Measurements from ENCODE around the gene THEM5.
"Not testable (repeated sequence)": the region's sequence is repeated elsewhere in the genome, so short reads cannot be mapped to it uniquely, and the experiment has no call there.

THEM5 gene

GRCh38 chr1:151867321-151867720 lies 13.8 kb upstream of the THEM5 start:
- no peak for DNase-seq

GRCh38 chr1:151864411-151864810 lies 10.9 kb upstream of the THEM5 start:
- no peak for DNase-seq

- no peak for DNase-seq
Measured at GRCh38 chr1:151862604-151863003, 9.1 kb upstream of the THEM5 start.

GRCh38 chr1:151860504-151861187 lies 7.1 kb upstream of the THEM5 start:
- DNase-seq, result no peak

- no peak for DNase-seq
Measured at GRCh38 chr1:151859891-151860293, 6.4 kb upstream of the THEM5 start.

GRCh38 chr1:151858886-151859665 lies 5.6 kb upstream of the THEM5 start:
- DNase-seq, result no peak

- DNase-seq, result no peak
Measured at GRCh38 chr1:151858030-151858746, 4.7 kb upstream of the THEM5 start.

- DNase-seq, result no peak
Measured at GRCh38 chr1:151855933-151856332, 2.4 kb upstream of the THEM5 start.

GRCh38 chr1:151855516-151855915 lies 2.0 kb upstream of the THEM5 start:
- not testable (repeated sequence) for DNase-seq

GRCh38 chr1:151854658-151855057 lies 1.1 kb upstream of the THEM5 start:
- DNase-seq, result no peak

GRCh38 chr1:151852733-151853132 lies 779 bp downstream of the THEM5 start:
- DNase-seq, result no peak

- DNase-seq, result no peak
Measured at GRCh38 chr1:151851886-151852285, 1.6 kb downstream of the THEM5 start.

GRCh38 chr1:151849871-151850270 lies 3.6 kb downstream of the THEM5 start:
- DNase-seq, result no peak

- no peak for DNase-seq
Measured at GRCh38 chr1:151849126-151849525, 4.4 kb downstream of the THEM5 start.

- no peak for DNase-seq
Measured at GRCh38 chr1:151847867-151848596, 5.5 kb downstream of the THEM5 start.

GRCh38 chr1:151846686-151847237 lies 6.8 kb downstream of the THEM5 start:
- DNase-seq, result no peak

- no peak for DNase-seq
Measured at GRCh38 chr1:151846062-151846568, 7.4 kb downstream of the THEM5 start.

- no peak for DNase-seq
Measured at GRCh38 chr1:151843398-151843797, 10.1 kb downstream of the THEM5 start.

- DNase-seq, result no peak
Measured at GRCh38 chr1:151841141-151841540, 12.4 kb downstream of the THEM5 start.

GRCh38 chr1:151840421-151840820 lies 13.1 kb downstream of the THEM5 start:
- no peak for DNase-seq

- DNase-seq, result peak; percentile 56
Measured at GRCh38 chr1:151839457-151840403, 13.8 kb downstream of the THEM5 start, which contains the start of gene C2CD4D. Gene C2CD4D (minus strand): TSS chr1:151839820. CDS start chr1:151838989, 831 bp downstream.
